Fibroblast of lung (primary cell): ENCODE results near the gene NEDD4L. TPM values are rescaled to one million over a fixed set of nuclear protein-coding genes. Genes with fewer than 3 reads are reported as not detected.

Source experiments
- DNase-seq, 2 donors: peaks; one replicate each; pipeline versions ENCODE4 v3.0.0 to v3.0.0-alpha.2; 2010; ENCODE audit warnings: low read depth in 2 of 2
- H2AFZ ChIP-seq: 2 replicates; pipeline ENCODE4 v1.5.1; 2012; ENCODE audit warnings: low read length, control low read depth, inconsistent platforms
- H3K27ac ChIP-seq: 2 replicates; pipeline ENCODE4 v1.5.1; 2011; ENCODE audit warnings: low read length, control low read depth; ENCODE audit not compliant: insufficient read depth
- H3K27me3 ChIP-seq: 2 replicates; pipeline ENCODE4 v1.5.1; 2011; ENCODE audit warnings: mild to moderate bottlenecking, low read length; ENCODE audit not compliant: control insufficient read depth, insufficient read depth
- H3K36me3 ChIP-seq: 2 replicates; pipeline ENCODE4 v1.5.1; 2011; ENCODE audit warnings: low read length; ENCODE audit not compliant: control insufficient read depth, insufficient read depth
- H3K4me1 ChIP-seq: 2 replicates; pipeline ENCODE4 v1.5.1; 2011; ENCODE audit warnings: low read length; ENCODE audit not compliant: control insufficient read depth, insufficient read depth; ENCODE audit errors: extremely low read depth
- H3K4me2 ChIP-seq: 2 replicates; pipeline ENCODE4 v1.5.1; 2011; ENCODE audit warnings: low read length, control low read depth; ENCODE audit not compliant: insufficient read depth; ENCODE audit errors: extremely low read depth
- H3K4me3 ChIP-seq, 4 experiments: fragments of 200-600 bp in 1 of 4; sonication (generic) in 1 of 4; replicated peaks in 1 of 4; 2 replicates each; pipeline ENCODE4 v1.5.1; 2011 to 2016; ENCODE audit warnings: low read length in 4 of 4, low read depth in 3 of 4, mild to moderate bottlenecking in 3 of 4, control low read depth in 2 of 4, inconsistent platforms in 1 of 4, mixed read lengths in 1 of 4; ENCODE audit not compliant: insufficient read depth in 1 of 4; ENCODE audit errors: control extremely low read depth in 1 of 4
- H3K79me2 ChIP-seq: 2 replicates; pipeline ENCODE4 v1.5.1; 2012; ENCODE audit warnings: mild to moderate bottlenecking, low read length, inconsistent platforms; ENCODE audit not compliant: control insufficient read depth, insufficient read depth
- H3K9ac ChIP-seq: 2 replicates; pipeline ENCODE4 v1.5.1; 2011; ENCODE audit warnings: mild to moderate bottlenecking, low read length, control low read depth; ENCODE audit not compliant: insufficient read depth
- H3K9me3 ChIP-seq: 2 replicates; pipeline ENCODE4 v1.5.1; 2012; ENCODE audit warnings: low read depth, low read length; ENCODE audit not compliant: control insufficient read depth, insufficient read depth
- H4K20me1 ChIP-seq: 2 replicates; pipeline ENCODE4 v1.5.1; 2011; ENCODE audit warnings: low read length; ENCODE audit not compliant: control insufficient read depth, insufficient read depth; ENCODE audit errors: extremely low read depth
- CTCF ChIP-seq, 2 donors: IDR thresholded peaks in 1 of 2; conservative IDR thresholded peaks in 1 of 2; 1 replicate in 1 of 2; 2 replicates in 1 of 2; pipeline ENCODE4 v1.5.1; 2011 to 2012; ENCODE audit warnings: low read length in 2 of 2, control low read depth in 1 of 2, inconsistent platforms in 1 of 2, low read depth in 1 of 2, mild to moderate bottlenecking in 1 of 2
- EZH2 ChIP-seq: IDR thresholded peaks from 2 replicates; pipeline ENCODE4 v1.5.1; 2012; ENCODE audit warnings: low read length, control low read depth, mild to moderate bottlenecking; ENCODE audit errors: missing control alignments
- polyA plus RNA-seq, 2 donors: library from polyadenylated mRNA; depleted of rRNA in 1 of 2; stranded (reverse) in 1 of 2; unstranded in 1 of 2; fragments of >200 nt; gene quantifications; 2 replicates each; pipeline ENCODE4 v1.2.1, GENCODE V29; 2011 to 2012; ENCODE audit warnings: missing spikeins in 1 of 2
- total RNA-seq: library from RNA; depleted of rRNA; stranded (reverse); fragments of >200 nt; gene quantifications from 2 replicates; pipeline ENCODE4 v1.2.1, GENCODE V29; 2014

NEDD4L gene
- total and polyA plus RNA-seq, 2 donors (not counting 1 experiment from before 2014, with no cell fraction given), result 5.5 to 18.7 TPM

GRCh38 chr18:58231930-58232329 is 187.9 kb downstream of the NEDD4L start:
- Histone ChIP-seq H3K4me3 (no peak overlapping the region), H3K79me2 (no peaks in the 10 kb centered on the region), H3K27me3 (no peaks in the 10 kb centered on the region), H3K9ac (no peak overlapping the region), H2AFZ (no peak overlapping the region), H3K4me2 (no peak overlapping the region), H3K27ac (no peak overlapping the region), H3K9me3 (no peaks in the 10 kb centered on the region), H4K20me1 (no peaks in the 10 kb centered on the region), H3K4me1 (no peaks in the 10 kb centered on the region), H3K36me3 (no peaks in the 10 kb centered on the region)
- TF ChIP-seq CTCF (conservative IDR thresholded peaks at IDR 0.05 in 1 of 2, IDR thresholded peaks at IDR 0.05 in 1 of 2; ENCODE audit: low read depth in 1 of 2, low read length in 2 of 2) (peak in 1 of 2 donors; percentile 49), EZH2 (no peak)
- no peak for DNase-seq

GRCh38 chr18:58232668-58233067 is 188.6 kb downstream of the NEDD4L start:
- H3K27me3 ChIP-seq, result no peaks in the 10 kb centered on the region
- no peaks in the 10 kb centered on the region for H3K9me3 ChIP-seq
- no peak overlapping the region for H3K4me2 ChIP-seq
- no peaks in the 10 kb centered on the region for H3K79me2 ChIP-seq
- DNase-seq, result no peak
- H3K9ac ChIP-seq, result no peak overlapping the region
- no peak overlapping the region for H2AFZ ChIP-seq
- TF ChIP-seq CTCF (conservative IDR thresholded peaks at IDR 0.05 in 1 of 2, IDR thresholded peaks at IDR 0.05 in 1 of 2; ENCODE audit: low read depth in 1 of 2, low read length in 2 of 2) (no peak), EZH2 (no peak)
- H3K4me3 ChIP-seq, result no peak overlapping the region
- no peak overlapping the region for H3K27ac ChIP-seq
- H3K36me3 ChIP-seq, result no peaks in the 10 kb centered on the region
- H3K4me1 ChIP-seq, result no peaks in the 10 kb centered on the region
- H4K20me1 ChIP-seq, result no peaks in the 10 kb centered on the region

- H3K9me3 ChIP-seq, result no peaks in the 10 kb centered on the region
- no peaks in the 10 kb centered on the region for H3K4me1 ChIP-seq
- no peaks in the 10 kb centered on the region for H3K79me2 ChIP-seq
- no peaks in the 10 kb centered on the region for H3K36me3 ChIP-seq
- no peak overlapping the region for H2AFZ ChIP-seq
- H3K27ac ChIP-seq, result no peak overlapping the region
- H4K20me1 ChIP-seq, result no peaks in the 10 kb centered on the region
- H3K4me2 ChIP-seq, result no peak overlapping the region
- H3K9ac ChIP-seq, result no peak overlapping the region
- no peak overlapping the region for H3K4me3 ChIP-seq
- DNase-seq, result no peak
- TF ChIP-seq CTCF (conservative IDR thresholded peaks at IDR 0.05 in 1 of 2, IDR thresholded peaks at IDR 0.05 in 1 of 2; ENCODE audit: low read depth in 1 of 2, low read length in 2 of 2) (no peak), EZH2 (no peak)
- no peaks in the 10 kb centered on the region for H3K27me3 ChIP-seq
Observed at GRCh38 chr18:58234359-58234741, 190.3 kb downstream of the NEDD4L start.
